HepG2 (cell line): ENCODE measurements around the gene C2orf92. TPM values are rescaled to one million over a fixed set of nuclear protein-coding genes. Genes with fewer than 3 reads are reported as not detected.
A peak's percentile ranks its signal among the peaks of the same experiment; 100 is the strongest.

Source experiments
- CAMTA2 ChIP-seq: sonication (generic); formaldehyde crosslinking; IDR thresholded peaks from 2 replicates; pipeline ENCODE4 v1.4.0; 2020; ENCODE audit warnings: mild to moderate bottlenecking, missing genetic modification reagents, borderline replicate concordance
- CBX1 ChIP-seq: IDR thresholded peaks from one replicate; pipeline ENCODE4 v1.6.1; 2016; ENCODE audit warnings: antibody characterized with exemption, low read depth
- GATA4 ChIP-seq: sonication (generic); IDR thresholded peaks from 2 replicates; pipeline ENCODE4 v1.6.1; 2016; ENCODE audit warnings: antibody characterized with exemption, low read depth, borderline replicate concordance
- JUN ChIP-seq: sonication (generic); formaldehyde crosslinking; IDR thresholded peaks from 2 replicates; pipeline ENCODE4 v1.4.0; 2020; ENCODE audit warnings: mild to moderate bottlenecking, missing genetic modification reagents
- LCORL ChIP-seq, 2 experiments: fragments of 450-650 bp in 1 of 2; sonication (generic) in 1 of 2; formaldehyde crosslinking in 1 of 2; IDR thresholded peaks; 2 replicates each; pipeline versions ENCODE4 v1.5.0 to v1.6.1; 2017 to 2020; ENCODE audit warnings: antibody characterized with exemption in 1 of 2, missing genetic modification reagents in 1 of 2
- MEF2D ChIP-seq: sonication (generic); formaldehyde crosslinking; IDR thresholded peaks from 2 replicates; pipeline ENCODE4 v1.5.1; 2020; ENCODE audit warnings: mild to moderate bottlenecking, missing genetic modification reagents
- MIXL1 ChIP-seq: IDR thresholded peaks from 2 replicates; pipeline ENCODE4 v1.6.1; 2016
- NAIF1 ChIP-seq: sonication (generic); formaldehyde crosslinking; IDR thresholded peaks from 2 replicates; pipeline ENCODE4 v1.5.0; 2020; ENCODE audit warnings: mild to moderate bottlenecking, missing genetic modification reagents, borderline replicate concordance
- NR2C2 ChIP-seq: sonication (generic); formaldehyde crosslinking; IDR thresholded peaks from 2 replicates; pipeline ENCODE4 v1.4.0; 2020; ENCODE audit warnings: missing genetic modification reagents, mild to moderate bottlenecking, moderate library complexity, borderline replicate concordance
- PHF20 ChIP-seq: sonication (generic); formaldehyde crosslinking; IDR thresholded peaks from 2 replicates; pipeline ENCODE4 v1.5.0; 2020; ENCODE audit warnings: mild to moderate bottlenecking, missing genetic modification reagents
- RBM22 ChIP-seq: fragments of 200-400 bp; formaldehyde crosslinking; optimal IDR thresholded peaks from 2 replicates; pipeline ENCODE3; 2017; ENCODE audit warnings: mild to moderate bottlenecking, low read length, moderate library complexity
- SOX5 ChIP-seq: IDR thresholded peaks from 2 replicates; pipeline ENCODE4 v1.6.1; 2016; ENCODE audit warnings: borderline replicate concordance
- XRCC5 ChIP-seq: fragments of 200-400 bp; formaldehyde crosslinking; optimal IDR thresholded peaks from 2 replicates; pipeline ENCODE3; 2017; ENCODE audit warnings: mild to moderate bottlenecking, low read length
- ZBTB7A ChIP-seq: sonication (generic); formaldehyde crosslinking; IDR thresholded peaks from 2 replicates; pipeline ENCODE4 v1.8.0; 2022; ENCODE audit warnings: mild to moderate bottlenecking, missing genetic modification reagents
- ZNF143 ChIP-seq: sonication (generic); formaldehyde crosslinking; IDR thresholded peaks from 2 replicates; pipeline ENCODE4 v1.4.0; 2020; ENCODE audit warnings: missing genetic modification reagents
- ZNF382 ChIP-seq: sonication (generic); formaldehyde crosslinking; IDR thresholded peaks from 2 replicates; pipeline ENCODE4 v1.5.0; 2020; ENCODE audit warnings: missing genetic modification reagents, mild to moderate bottlenecking, borderline replicate concordance
- ZSCAN29 ChIP-seq: sonication (generic); formaldehyde crosslinking; conservative IDR thresholded peaks from 2 replicates; pipeline ENCODE4 v1.4.0; 2020; ENCODE audit warnings: mild to moderate bottlenecking, missing genetic modification reagents
- polyA plus RNA-seq, 8 experiments: library from polyadenylated mRNA; depleted of rRNA in 3 of 8; stranded (reverse) in 7 of 8; unstranded in 1 of 8; fragments of >200 nt; fragmentation: Illumina TruSeq in 4 of 8; extraction: Trizol in 4 of 8; gene quantifications; 2 replicates each; pipeline versions ENCODE4 v1.2.1 to v1.2.3, GENCODE V29; 2011 to 2016; ENCODE audit warnings: low read depth in 4 of 8, missing spikeins in 1 of 8, mixed read lengths in 1 of 8; ENCODE audit not compliant: insufficient read depth in 1 of 8
- total RNA-seq, 5 experiments: library from RNA; depleted of rRNA; stranded (reverse); fragments of >200 nt; fragmentation: Illumina TruSeq; extraction: Trizol; gene quantifications; 2 replicates each; pipeline ENCODE4 v1.2.3, GENCODE V29; 2016; ENCODE audit warnings: low read depth in 1 of 5
- TF ChIP-seq, protein P1 (sequence below): sonication (generic); formaldehyde crosslinking; IDR thresholded peaks from 2 replicates; pipeline ENCODE4 v1.5.1; 2020; ENCODE audit warnings: missing genetic modification reagents, mild to moderate bottlenecking, borderline replicate concordance
- TF ChIP-seq, protein P2 (sequence below): sonication (generic); formaldehyde crosslinking; IDR thresholded peaks from 2 replicates; pipeline ENCODE4 v1.5.1; 2020; ENCODE audit warnings: mild to moderate bottlenecking, missing genetic modification reagents, borderline replicate concordance
- TF ChIP-seq, protein P3 (sequence below): sonication (generic); formaldehyde crosslinking; IDR thresholded peaks from 2 replicates; pipeline ENCODE4 v1.8.0; 2022; ENCODE audit warnings: missing genetic modification reagents, low read depth, mild to moderate bottlenecking, borderline replicate concordance
- TF ChIP-seq, protein P4 (sequence below): IDR thresholded peaks from 2 replicates; pipeline ENCODE4 v1.6.1; 2016
- TF ChIP-seq, protein P5 (sequence below): sonication (generic); formaldehyde crosslinking; IDR thresholded peaks from 2 replicates; pipeline ENCODE4 v1.5.1; 2020; ENCODE audit warnings: mild to moderate bottlenecking, missing genetic modification reagents, moderate library complexity
- TF ChIP-seq, protein P6 (sequence below): sonication (generic); formaldehyde crosslinking; IDR thresholded peaks from 2 replicates; pipeline ENCODE4 v1.8.1; 2023; ENCODE audit warnings: mild to moderate bottlenecking, missing genetic modification reagents, borderline replicate concordance

Gene C2orf92
- total and polyA plus RNA-seq, 2 of the 13 experiments (the other 11 are each of a cell fraction or from before 2014, with no cell fraction given) = 4.9 to 5.0 TPM

DNA sequence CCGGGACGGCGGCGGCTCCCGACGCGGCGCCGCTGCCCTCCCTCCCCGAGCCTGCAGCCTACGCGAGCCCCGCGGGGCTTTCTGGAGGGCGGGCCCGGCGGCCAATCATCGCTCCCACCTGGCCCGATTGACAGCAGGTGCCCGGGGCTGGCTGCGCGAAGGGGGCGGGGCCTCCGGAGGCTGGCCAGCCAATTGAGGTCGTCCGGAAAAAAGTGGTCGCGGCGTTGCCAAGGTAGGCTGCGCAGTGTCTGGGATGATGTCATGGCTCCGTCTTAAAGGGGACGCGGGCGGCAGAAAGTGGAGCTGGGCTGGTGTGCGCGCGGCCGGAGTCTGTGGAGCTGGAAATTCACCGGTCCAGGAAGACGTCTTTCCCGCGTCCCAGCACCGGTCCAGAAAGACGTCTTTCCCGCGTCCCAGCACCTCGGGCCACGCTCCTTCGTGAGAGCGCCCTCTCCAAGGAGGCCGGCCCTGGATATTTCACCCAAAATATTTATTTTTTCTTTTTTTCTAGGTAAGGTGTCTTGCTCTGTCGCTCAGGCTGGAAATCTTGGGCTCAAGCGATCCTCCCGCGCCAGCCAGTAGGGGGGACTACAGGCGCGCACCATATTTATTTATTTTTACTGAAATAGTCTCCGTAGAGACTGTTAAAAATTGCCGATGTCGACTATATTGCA is 5.4 kb upstream of the C2orf92 start, which contains the start of gene ACTR1B (continued):
- no peak for TF ChIP-seq ZSCAN29 (CRISPR knock-in tag)
- no peak; the same call in 1 of the 2 replicates for TF ChIP-seq PHF20 (CRISPR knock-in tag)
- TF ChIP-seq NR2C2 (CRISPR knock-in tag) = no peak; the same call in 1 of the 2 replicates
- TF ChIP-seq, protein P1, sequence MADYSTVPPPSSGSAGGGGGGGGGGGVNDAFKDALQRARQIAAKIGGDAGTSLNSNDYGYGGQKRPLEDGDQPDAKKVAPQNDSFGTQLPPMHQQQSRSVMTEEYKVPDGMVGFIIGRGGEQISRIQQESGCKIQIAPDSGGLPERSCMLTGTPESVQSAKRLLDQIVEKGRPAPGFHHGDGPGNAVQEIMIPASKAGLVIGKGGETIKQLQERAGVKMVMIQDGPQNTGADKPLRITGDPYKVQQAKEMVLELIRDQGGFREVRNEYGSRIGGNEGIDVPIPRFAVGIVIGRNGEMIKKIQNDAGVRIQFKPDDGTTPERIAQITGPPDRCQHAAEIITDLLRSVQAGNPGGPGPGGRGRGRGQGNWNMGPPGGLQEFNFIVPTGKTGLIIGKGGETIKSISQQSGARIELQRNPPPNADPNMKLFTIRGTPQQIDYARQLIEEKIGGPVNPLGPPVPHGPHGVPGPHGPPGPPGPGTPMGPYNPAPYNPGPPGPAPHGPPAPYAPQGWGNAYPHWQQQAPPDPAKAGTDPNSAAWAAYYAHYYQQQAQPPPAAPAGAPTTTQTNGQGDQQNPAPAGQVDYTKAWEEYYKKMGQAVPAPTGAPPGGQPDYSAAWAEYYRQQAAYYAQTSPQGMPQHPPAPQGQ (CRISPR knock-in tag) = no peak
- TF ChIP-seq XRCC5 = peak; percentile 71
- peak; percentile 78 for TF ChIP-seq MEF2D (CRISPR knock-in tag)
- TF ChIP-seq NAIF1 (CRISPR knock-in tag) = peak; percentile 85; the same call in 1 of the 2 replicates
- TF ChIP-seq, protein P2, sequence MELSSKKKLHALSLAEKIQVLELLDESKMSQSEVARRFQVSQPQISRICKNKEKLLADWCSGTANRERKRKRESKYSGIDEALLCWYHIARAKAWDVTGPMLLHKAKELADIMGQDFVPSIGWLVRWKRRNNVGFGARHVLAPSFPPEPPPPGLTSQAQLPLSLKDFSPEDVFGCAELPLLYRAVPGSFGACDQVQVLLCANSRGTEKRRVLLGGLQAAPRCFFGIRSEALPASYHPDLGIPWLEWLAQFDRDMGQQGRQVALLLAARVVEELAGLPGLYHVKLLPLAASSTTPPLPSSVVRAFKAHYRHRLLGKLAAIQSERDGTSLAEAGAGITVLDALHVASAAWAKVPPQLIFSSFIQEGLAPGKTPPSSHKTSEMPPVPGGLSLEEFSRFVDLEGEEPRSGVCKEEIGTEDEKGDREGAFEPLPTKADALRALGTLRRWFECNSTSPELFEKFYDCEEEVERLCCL (CRISPR knock-in tag) = no peak
- TF ChIP-seq SOX5 (CRISPR knock-in tag) = no peak
- TF ChIP-seq, protein P3, sequence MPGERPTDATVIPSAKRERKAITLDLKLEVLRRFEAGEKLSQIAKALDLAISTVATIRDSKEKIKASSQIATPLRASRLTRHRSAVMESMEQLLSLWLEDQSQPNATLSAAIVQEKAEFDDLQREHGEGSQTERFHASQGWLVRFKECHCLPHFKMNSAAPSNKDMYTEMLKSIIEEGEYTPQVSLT = no peak
- TF ChIP-seq JUN (CRISPR knock-in tag) = peak; percentile 97
- peak; percentile 83; the same call in 1 of the 2 replicates for TF ChIP-seq CAMTA2
- TF ChIP-seq ZBTB7A (CRISPR knock-in tag) = no peak
- TF ChIP-seq LCORL (IDR thresholded peaks at IDR 0.05) = no peak
- peak; percentile 63; the same call in 1 of the 2 replicates for TF ChIP-seq LCORL (CRISPR knock-in tag; IDR thresholded peaks at IDR 0.05)
- TF ChIP-seq ZNF143 = peak; percentile 57
- no peak for TF ChIP-seq MIXL1 (CRISPR knock-in tag)
- TF ChIP-seq CBX1 = peak; percentile 29
- no peak for TF ChIP-seq ZNF382 (CRISPR knock-in tag)
- TF ChIP-seq GATA4 = no peak
- TF ChIP-seq, protein P4, sequence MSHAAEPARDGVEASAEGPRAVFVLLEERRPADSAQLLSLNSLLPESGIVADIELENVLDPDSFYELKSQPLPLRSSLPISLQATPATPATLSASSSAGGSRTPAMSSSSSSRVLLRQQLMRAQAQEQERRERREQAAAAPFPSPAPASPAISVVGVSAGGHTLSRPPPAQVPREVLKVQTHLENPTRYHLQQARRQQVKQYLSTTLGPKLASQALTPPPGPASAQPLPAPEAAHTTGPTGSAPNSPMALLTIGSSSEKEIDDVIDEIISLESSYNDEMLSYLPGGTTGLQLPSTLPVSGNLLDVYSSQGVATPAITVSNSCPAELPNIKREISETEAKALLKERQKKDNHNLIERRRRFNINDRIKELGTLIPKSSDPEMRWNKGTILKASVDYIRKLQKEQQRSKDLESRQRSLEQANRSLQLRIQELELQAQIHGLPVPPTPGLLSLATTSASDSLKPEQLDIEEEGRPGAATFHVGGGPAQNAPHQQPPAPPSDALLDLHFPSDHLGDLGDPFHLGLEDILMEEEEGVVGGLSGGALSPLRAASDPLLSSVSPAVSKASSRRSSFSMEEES = peak; percentile 64; the same call in 1 of the 2 replicates
- TF ChIP-seq, protein P5, sequence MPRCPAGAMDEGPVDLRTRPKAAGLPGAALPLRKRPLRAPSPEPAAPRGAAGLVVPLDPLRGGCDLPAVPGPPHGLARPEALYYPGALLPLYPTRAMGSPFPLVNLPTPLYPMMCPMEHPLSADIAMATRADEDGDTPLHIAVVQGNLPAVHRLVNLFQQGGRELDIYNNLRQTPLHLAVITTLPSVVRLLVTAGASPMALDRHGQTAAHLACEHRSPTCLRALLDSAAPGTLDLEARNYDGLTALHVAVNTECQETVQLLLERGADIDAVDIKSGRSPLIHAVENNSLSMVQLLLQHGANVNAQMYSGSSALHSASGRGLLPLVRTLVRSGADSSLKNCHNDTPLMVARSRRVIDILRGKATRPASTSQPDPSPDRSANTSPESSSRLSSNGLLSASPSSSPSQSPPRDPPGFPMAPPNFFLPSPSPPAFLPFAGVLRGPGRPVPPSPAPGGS (CRISPR knock-in tag) = no peak; the same call in 1 of the 2 replicates
- no peak for TF ChIP-seq RBM22
- TF ChIP-seq, protein P6, sequence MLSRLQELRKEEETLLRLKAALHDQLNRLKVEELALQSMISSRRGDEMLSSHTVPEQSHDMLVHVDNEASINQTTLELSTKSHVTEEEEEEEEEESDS (CRISPR knock-in tag) = no peak
